ENCODE results near the gene SPPL3. TPM values are rescaled to one million over a fixed set of nuclear protein-coding genes. Genes with fewer than 3 reads are reported as not detected.

The SPPL3 gene
- total RNA-seq, 1 experiment from 2014 or later = 7.4 TPM

- in situ Hi-C loops (cut with HindIII; ENCODE audit: low pct_unique_long_range_greater_than_20kb, low sequenced_read_pairs) = no loop called here
Observed at GRCh38 chr12:120835304-120835612, 68.9 kb downstream of the SPPL3 start.

DNA sequence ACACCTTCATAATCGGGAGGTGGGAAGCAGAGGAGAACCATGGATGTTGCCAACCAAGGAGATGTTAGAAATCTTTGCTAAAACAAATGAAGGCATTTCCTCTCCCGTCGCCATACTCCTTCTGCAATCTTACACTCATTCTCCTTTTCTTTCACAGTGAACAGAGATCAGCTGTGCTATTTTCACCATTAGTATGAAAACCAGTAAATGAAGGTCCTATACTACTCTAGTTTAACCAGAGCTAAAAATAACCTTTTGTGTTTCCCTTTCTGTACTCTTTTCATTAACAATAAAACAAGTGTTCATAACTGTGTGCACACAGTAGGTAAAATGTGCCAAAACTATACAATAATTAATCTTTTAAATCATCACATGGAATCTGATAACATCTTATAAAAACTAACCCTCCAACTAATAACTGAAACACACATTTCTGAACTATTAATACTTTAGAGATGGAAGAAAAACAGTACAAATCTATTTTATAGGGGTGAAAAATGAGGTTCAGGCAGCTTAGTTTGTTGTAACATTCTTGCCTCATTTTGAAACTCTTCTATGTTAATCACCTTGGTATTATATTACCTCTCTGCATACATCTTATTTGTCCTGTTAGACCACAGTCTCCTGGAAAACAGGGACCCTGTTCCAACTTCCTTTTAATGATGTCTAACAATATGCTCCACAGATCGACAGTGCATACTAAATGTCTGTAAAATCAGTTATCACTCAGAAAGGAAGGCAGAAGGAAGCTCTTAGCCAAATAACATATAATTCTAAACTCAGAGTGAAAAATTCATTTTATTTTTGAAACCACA is 69.5 kb downstream of the SPPL3 start:
- in situ Hi-C loops (cut with HindIII; ENCODE audit: low pct_unique_long_range_greater_than_20kb, low sequenced_read_pairs) = no loop called here
- no peak for DNase-seq (ENCODE audit: low read depth)

More at GRCh38 chr12:120835304-120835612, 68.9 kb downstream of the SPPL3 start:
- DNase-seq (ENCODE audit: low read depth) = no peak

DNA sequence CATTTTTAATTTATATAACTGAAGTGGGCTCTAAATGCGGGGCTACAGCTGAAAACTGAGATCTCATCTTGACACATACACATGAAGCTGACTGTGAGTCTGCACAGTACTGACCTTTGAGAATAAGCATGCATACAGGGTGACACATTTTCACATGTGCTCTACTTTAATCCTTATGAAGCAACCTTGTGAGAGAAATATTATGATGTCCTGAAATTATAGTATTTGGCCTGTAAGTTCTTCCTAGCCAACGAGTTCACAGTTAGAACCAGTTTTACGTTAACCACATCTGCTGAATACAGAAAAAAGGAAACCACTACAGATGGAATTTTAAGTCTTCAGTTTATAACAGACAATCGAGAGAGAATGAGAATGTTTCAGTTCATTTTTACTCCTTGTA is 70.3 kb downstream of the SPPL3 start:
- no peak for DNase-seq (ENCODE audit: low read depth)
- in situ Hi-C loops (cut with HindIII; ENCODE audit: low pct_unique_long_range_greater_than_20kb, low sequenced_read_pairs) = no loop called here

DNA sequence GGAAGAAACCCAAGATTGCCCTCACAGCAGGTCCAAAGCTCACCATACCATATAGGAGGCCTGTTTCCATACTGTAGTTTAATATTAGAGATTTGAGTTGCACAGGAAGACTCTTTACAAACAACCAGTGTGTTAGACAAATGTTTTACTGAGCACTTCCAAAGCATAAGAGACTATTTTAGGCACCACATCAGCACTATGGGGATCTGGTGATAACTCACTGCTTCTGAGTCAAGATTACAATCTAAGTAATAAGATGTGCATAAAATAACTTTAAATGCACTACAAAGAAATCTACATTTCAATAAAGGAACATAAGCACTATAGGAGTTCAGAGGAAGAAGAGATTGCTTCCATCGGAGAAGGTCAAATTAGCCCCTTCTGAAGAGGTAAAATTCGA is 71.4 kb downstream of the SPPL3 start:
- in situ Hi-C loops (cut with HindIII; ENCODE audit: low pct_unique_long_range_greater_than_20kb, low sequenced_read_pairs) = no loop called here
- no peak for DNase-seq (ENCODE audit: low read depth)

GRCh38 chr12:120831648-120832267 is 72.4 kb downstream of the SPPL3 start:
- in situ Hi-C loops (cut with HindIII; ENCODE audit: low pct_unique_long_range_greater_than_20kb, low sequenced_read_pairs) = no loop called here
- no peak for DNase-seq (ENCODE audit: low read depth)

GRCh38 chr12:120830966-120831365 is 73.2 kb downstream of the SPPL3 start:
- DNase-seq (ENCODE audit: low read depth) = no peak
- in situ Hi-C loops (cut with HindIII; ENCODE audit: low pct_unique_long_range_greater_than_20kb, low sequenced_read_pairs) = no loop called here

DNA sequence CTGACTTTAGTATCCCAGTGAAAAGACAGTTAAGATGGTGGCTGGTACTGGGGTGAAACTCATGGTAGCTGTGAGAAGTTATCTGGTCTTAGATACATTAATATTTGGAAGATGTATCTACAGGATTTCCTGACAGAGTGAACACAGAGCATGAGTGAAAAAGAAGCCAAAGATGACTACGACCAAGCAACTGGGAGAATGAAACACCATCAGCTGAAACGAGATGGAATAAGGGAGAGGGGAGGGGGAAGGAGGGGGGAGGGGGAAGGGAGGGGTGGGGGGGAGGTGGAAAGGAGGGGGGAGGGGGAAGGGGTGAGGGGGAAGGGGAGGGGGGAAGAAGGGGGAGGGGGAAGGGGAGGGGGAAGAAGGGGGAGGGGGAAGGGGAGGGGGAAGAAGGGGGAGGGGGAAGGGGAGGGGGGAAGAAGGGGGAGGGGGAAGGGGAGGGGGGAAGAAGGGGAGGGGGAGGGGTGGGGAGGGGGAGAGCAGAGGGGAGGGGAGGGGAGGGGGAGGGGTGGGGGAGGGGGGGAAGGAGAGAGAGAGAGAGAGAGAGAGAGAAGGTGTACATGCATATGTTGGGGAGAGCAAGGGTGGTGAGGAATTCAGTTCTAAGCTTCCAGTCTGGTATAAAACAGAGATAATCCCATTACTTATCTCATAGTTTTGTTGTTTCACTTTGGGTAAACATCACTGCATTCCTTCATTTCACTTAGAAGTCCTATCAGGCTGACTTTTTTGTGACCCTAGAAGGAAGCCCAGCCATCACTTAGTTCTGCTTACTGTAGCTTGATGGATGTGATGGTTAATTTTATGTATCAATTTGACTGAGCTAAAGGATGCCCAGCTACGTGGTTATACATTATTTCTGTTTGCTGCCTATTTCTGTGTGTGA is 73.9 kb downstream of the SPPL3 start:
- DNase-seq (ENCODE audit: low read depth) = peak; percentile 25
- in situ Hi-C loops (cut with HindIII; ENCODE audit: low pct_unique_long_range_greater_than_20kb, low sequenced_read_pairs) = no loop called here

DNA sequence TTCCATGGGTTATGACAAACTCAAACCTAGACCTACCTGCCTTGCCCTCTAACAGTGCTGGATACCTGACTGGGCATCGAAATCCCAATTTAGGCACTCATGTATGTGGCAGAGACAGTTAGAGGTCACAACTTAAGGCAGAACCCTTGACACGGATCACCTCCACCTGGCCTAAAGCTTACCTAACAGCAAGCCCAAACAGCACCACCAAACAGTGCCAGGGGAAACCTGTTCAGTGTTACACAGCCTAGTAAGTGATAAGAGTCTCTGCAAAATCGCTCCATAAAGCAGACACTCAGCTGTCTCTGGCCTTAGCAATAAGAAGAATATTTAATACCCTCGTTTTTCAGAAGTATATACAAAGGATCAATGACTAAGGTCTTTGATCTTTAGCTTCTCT is 77.8 kb downstream of the SPPL3 start:
- DNase-seq (ENCODE audit: low read depth) = no peak
- in situ Hi-C loops (cut with HindIII; ENCODE audit: low pct_unique_long_range_greater_than_20kb, low sequenced_read_pairs) = no loop called here

DNA sequence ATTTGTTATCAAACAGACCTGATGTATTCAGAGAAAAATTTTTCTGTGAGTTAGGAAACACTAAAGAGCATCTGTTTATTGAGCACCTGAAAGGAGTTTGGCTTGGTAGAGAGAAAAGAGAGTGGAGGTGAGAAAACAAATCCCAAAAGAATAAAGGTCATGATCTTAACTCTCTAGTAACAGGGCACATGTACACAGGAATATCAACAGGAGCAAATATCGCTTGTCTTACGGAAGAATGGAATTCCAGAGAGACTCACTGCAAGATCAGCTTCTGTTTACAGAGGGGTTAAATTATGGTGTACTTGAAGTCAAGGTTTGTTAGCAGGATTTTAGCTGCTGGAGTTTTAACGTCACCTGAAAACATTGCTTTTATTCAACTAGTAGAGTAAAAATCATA is 78.8 kb downstream of the SPPL3 start:
- no peak for DNase-seq (ENCODE audit: low read depth)
- in situ Hi-C loops (cut with HindIII; ENCODE audit: low pct_unique_long_range_greater_than_20kb, low sequenced_read_pairs) = no loop called here

GRCh38 chr12:120822832-120823503 is 81.2 kb downstream of the SPPL3 start:
- DNase-seq (ENCODE audit: low read depth) = no peak
- in situ Hi-C loops (cut with HindIII; ENCODE audit: low pct_unique_long_range_greater_than_20kb, low sequenced_read_pairs) = no loop called here

DNA sequence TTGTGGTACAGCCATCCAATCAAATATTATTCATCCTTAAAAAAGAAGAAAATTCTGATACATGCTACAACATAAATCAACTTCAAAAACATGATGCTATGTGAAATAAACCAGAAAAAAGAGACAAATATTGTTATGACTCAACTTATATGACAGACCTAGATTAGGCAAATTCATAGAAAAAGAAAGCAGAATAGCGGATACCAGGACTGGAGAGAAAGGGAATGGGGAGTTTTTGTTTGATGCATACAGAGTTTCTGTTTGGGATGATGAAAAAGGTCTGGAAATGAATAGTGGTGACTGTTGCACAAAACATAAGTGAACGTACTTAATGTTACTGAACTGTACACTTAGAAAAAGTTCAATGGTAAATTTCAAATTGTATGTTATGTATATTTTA is 82.3 kb downstream of the SPPL3 start:
- DNase-seq (ENCODE audit: low read depth) = no peak
- in situ Hi-C loops (cut with HindIII; ENCODE audit: low pct_unique_long_range_greater_than_20kb, low sequenced_read_pairs) = no loop called here

GRCh38 chr12:120820884-120821510 is 83.2 kb downstream of the SPPL3 start:
- no peak for DNase-seq (ENCODE audit: low read depth)
- in situ Hi-C loops (cut with HindIII; ENCODE audit: low pct_unique_long_range_greater_than_20kb, low sequenced_read_pairs) = no loop called here

- in situ Hi-C loops (cut with HindIII; ENCODE audit: low pct_unique_long_range_greater_than_20kb, low sequenced_read_pairs) = no loop called here
- DNase-seq (ENCODE audit: low read depth) = no peak
Observed at GRCh38 chr12:120818416-120818815, 85.7 kb downstream of the SPPL3 start.

GRCh38 chr12:120817559-120818330 is 86.4 kb downstream of the SPPL3 start:
- in situ Hi-C loops (cut with HindIII; ENCODE audit: low pct_unique_long_range_greater_than_20kb, low sequenced_read_pairs) = no loop called here
- no peak for DNase-seq (ENCODE audit: low read depth)

- no peak for DNase-seq (ENCODE audit: low read depth)
Observed at GRCh38 chr12:120816363-120816762, 87.8 kb downstream of the SPPL3 start.

DNA sequence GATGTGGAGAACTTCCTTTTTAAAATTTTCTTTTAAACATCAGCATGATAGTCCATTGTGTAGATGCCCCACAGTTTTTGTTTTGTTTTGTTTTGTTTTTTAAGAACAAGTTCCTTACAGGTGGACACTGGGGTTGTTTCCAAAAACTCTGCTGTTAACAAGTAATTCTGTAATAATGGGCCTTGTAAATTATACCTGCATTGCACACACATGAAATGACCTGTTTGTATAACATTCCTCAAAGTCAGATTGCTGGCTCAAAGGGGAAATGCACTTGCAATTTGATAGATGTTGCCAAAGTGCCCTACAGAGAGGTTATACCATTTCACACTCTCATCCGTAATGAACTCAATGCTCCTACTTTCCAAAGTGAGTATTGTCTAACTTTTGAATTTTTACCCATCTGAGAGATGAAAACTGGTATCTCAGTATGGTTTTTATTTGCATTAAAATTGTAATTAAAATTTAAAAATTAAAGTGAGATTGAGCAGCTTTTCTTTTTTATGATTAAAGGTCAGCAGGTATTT is 89.2 kb downstream of the SPPL3 start:
- in situ Hi-C loops (cut with HindIII; ENCODE audit: low pct_unique_long_range_greater_than_20kb, low sequenced_read_pairs) = no loop called here
- DNase-seq (ENCODE audit: low read depth) = no peak

More at GRCh38 chr12:120816363-120816762, 87.8 kb downstream of the SPPL3 start:
- in situ Hi-C loops (cut with HindIII; ENCODE audit: low pct_unique_long_range_greater_than_20kb, low sequenced_read_pairs) = no loop called here

DNA sequence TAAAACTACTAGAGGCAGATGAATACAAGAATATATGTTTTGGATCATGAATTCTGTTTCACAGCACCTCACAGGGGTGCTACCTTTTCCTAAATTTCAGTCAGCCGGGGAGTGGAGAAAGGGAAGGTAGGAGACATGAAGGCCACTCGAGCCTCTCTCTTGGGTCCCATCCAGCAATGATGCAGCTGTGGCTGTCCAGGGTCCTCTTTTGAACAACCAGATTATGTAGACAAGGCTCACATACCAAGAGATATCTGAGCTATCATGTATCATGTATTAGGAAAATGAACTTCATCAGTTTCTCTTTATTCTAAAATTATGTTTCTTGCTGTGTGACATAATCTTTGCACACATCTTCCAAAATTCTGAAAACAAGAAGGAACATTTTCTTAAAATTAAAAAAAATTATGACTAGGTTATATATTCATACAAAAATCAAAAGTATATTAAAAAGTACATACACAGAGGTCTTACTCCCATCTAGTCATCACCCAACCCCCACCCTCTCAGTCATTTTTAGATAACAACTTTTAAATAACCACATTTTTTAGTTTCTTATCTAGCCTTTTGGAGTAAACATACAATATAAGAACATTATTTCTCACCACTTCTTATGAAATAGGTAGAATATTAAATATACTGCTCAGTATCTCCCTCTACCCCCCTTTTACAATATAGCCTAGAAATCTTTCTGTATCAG is 89.8 kb downstream of the SPPL3 start:
- in situ Hi-C loops (cut with HindIII; ENCODE audit: low pct_unique_long_range_greater_than_20kb, low sequenced_read_pairs) = no loop called here

More for the DNA sequence above, 89.8 kb downstream of the SPPL3 start:
- no peak for DNase-seq (ENCODE audit: low read depth)
